IMR-90 (cell line): ENCODE data around the gene VEGFC.

ENCODE experiments used
- BHLHE40 ChIP-seq: fragments of 150-350 bp; IDR thresholded peaks from 2 replicates; pipeline ENCODE4 v1.6.1; 2016; ENCODE audit warnings: mild to moderate bottlenecking, low read depth, low read length
- CEBPB ChIP-seq: IDR thresholded peaks from 2 replicates; pipeline ENCODE4 v1.6.1; 2012; ENCODE audit warnings: low read depth, low read length, improper control_type of control experiment
- CHD1 ChIP-seq: IDR thresholded peaks from 2 replicates; pipeline ENCODE4 v1.6.1; 2012; ENCODE audit warnings: low read depth, low read length, improper control_type of control experiment
- ELK1 ChIP-seq: fragments of 150-350 bp; IDR thresholded peaks from 2 replicates; pipeline ENCODE4 v1.6.1; 2016; ENCODE audit warnings: low read depth, mild to moderate bottlenecking, low read length, moderate library complexity, borderline replicate concordance
- FOS ChIP-seq: fragments of 150-350 bp; IDR thresholded peaks from 2 replicates; pipeline ENCODE4 v1.6.1; 2016; ENCODE audit warnings: low read depth, low read length
- MAZ ChIP-seq: IDR thresholded peaks from 2 replicates; pipeline ENCODE4 v1.6.1; 2012; ENCODE audit warnings: low read depth, mild to moderate bottlenecking, low read length, improper control_type of control experiment, moderate library complexity, borderline replicate concordance
- MXI1 ChIP-seq: IDR thresholded peaks from 2 replicates; pipeline ENCODE4 v1.6.1; 2012; ENCODE audit warnings: low read depth, mild to moderate bottlenecking, low read length, moderate library complexity, borderline replicate concordance
- POLR2A ChIP-seq: IDR thresholded peaks from 2 replicates; pipeline ENCODE4 v1.6.1; 2012; ENCODE audit warnings: mild to moderate bottlenecking, low read depth, low read length
- RAD21 ChIP-seq: IDR thresholded peaks from 2 replicates; pipeline ENCODE4 v1.6.1; 2012; ENCODE audit warnings: low read length, improper control_type of control experiment
- RFX5 ChIP-seq: IDR thresholded peaks from 2 replicates; pipeline ENCODE4 v1.8.0; 2012; ENCODE audit warnings: low read depth, mild to moderate bottlenecking, low read length, moderate library complexity
- SMC3 ChIP-seq: fragments of 150-350 bp; IDR thresholded peaks from 2 replicates; pipeline ENCODE4 v1.6.1; 2016; ENCODE audit warnings: low read depth, mild to moderate bottlenecking, antibody characterized with exemption, low read length, moderate library complexity
- TF ChIP-seq, protein P1 (sequence below): conservative IDR thresholded peaks from 2 replicates; pipeline ENCODE4 v1.5.1; 2012; ENCODE audit warnings: mild to moderate bottlenecking, low read depth, low read length, improper control_type of control experiment

DNA sequence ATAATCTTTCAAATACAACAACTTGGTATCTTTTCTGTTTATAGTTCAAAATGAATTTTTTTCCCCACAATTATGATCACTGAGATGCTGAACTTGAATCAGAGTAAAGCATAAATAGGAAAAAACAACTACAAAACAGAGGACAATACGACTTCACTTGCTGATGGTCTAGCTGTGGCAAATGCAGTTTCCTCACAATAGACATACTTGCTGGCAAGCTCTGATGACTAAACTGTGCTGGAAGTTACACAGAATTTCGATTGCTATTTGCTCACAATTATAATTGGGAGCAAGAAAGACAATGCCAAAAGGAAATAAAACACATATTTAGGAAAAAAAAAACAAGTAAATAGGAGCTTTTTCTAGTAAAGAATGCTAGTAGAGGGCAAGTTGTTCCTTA, 14.7 kb downstream of the VEGFC start:
- TF ChIP-seq, protein P1, sequence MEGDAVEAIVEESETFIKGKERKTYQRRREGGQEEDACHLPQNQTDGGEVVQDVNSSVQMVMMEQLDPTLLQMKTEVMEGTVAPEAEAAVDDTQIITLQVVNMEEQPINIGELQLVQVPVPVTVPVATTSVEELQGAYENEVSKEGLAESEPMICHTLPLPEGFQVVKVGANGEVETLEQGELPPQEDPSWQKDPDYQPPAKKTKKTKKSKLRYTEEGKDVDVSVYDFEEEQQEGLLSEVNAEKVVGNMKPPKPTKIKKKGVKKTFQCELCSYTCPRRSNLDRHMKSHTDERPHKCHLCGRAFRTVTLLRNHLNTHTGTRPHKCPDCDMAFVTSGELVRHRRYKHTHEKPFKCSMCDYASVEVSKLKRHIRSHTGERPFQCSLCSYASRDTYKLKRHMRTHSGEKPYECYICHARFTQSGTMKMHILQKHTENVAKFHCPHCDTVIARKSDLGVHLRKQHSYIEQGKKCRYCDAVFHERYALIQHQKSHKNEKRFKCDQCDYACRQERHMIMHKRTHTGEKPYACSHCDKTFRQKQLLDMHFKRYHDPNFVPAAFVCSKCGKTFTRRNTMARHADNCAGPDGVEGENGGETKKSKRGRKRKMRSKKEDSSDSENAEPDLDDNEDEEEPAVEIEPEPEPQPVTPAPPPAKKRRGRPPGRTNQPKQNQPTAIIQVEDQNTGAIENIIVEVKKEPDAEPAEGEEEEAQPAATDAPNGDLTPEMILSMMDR, result no peak
- TF ChIP-seq CHD1 (no peak), POLR2A (no peak), MXI1 (no peak), RFX5 (no peak), CEBPB (peak; percentile 65), MAZ (no peak), RAD21 (no peak), ELK1 (no peak), SMC3 (no peak), BHLHE40 (no peak), FOS (0 out of 2 replicates have a peak, but pooled peaks have one; percentile 9)
